Measurements from ENCODE around the gene LPCAT2.

Gene LPCAT2

GRCh38 chr16:55559933-55560516, 51.2 kb downstream of the LPCAT2 start:
- no peak for DNase-seq

- no peak for DNase-seq
These were observed 52.5 kb downstream of the LPCAT2 start for GRCh38 chr16:55561319-55561848.

- no peak for DNase-seq
These were observed 54.1 kb downstream of the LPCAT2 start for GRCh38 chr16:55562936-55563335.

GRCh38 chr16:55563797-55564196, 54.9 kb downstream of the LPCAT2 start:
- DNase-seq: no peak

GRCh38 chr16:55565086-55565485, 56.2 kb downstream of the LPCAT2 start:
- DNase-seq: no peak

GRCh38 chr16:55566432-55567175, 57.7 kb downstream of the LPCAT2 start, which contains the start of gene CAPNS2:
Gene CAPNS2 (plus strand): TSS chr16:55566684. CDS start chr16:55566757, 73 bp downstream.
- DNase-seq: no peak

- DNase-seq: no peak
These were observed 58.5 kb downstream of the LPCAT2 start for GRCh38 chr16:55567382-55567781.

- no peak for DNase-seq
These were observed 59.3 kb downstream of the LPCAT2 start for GRCh38 chr16:55568207-55568606.

GRCh38 chr16:55569025-55569424, 60.2 kb downstream of the LPCAT2 start:
- DNase-seq: no peak

- DNase-seq: no peak
These were observed 61.3 kb downstream of the LPCAT2 start for GRCh38 chr16:55570159-55570558.

- no peak for DNase-seq
These were observed 62.5 kb downstream of the LPCAT2 start for GRCh38 chr16:55571191-55571897.

- no peak for DNase-seq
These were observed 63.6 kb downstream of the LPCAT2 start for GRCh38 chr16:55572439-55572838.

GRCh38 chr16:55574811-55575210, 65.9 kb downstream of the LPCAT2 start:
- DNase-seq: no peak

- DNase-seq: no peak
These were observed 66.6 kb downstream of the LPCAT2 start for GRCh38 chr16:55575496-55575895.

GRCh38 chr16:55576384-55576783, 67.5 kb downstream of the LPCAT2 start:
- no peak for DNase-seq

GRCh38 chr16:55577887-55578286, 69.0 kb downstream of the LPCAT2 start:
- no peak for DNase-seq

- no peak for DNase-seq
These were observed 76.8 kb downstream of the LPCAT2 start for GRCh38 chr16:55585631-55586030.

- no peak for DNase-seq
These were observed 79.9 kb downstream of the LPCAT2 start for GRCh38 chr16:55588799-55589198.

- DNase-seq: no peak
These were observed 83.4 kb downstream of the LPCAT2 start for GRCh38 chr16:55592306-55592705.

- DNase-seq: no peak
These were observed 89.1 kb downstream of the LPCAT2 start for GRCh38 chr16:55597928-55598327.

GRCh38 chr16:55605754-55606336, 97.0 kb downstream of the LPCAT2 start:
- DNase-seq: no peak

GRCh38 chr16:55613613-55614335, 104.9 kb downstream of the LPCAT2 start:
- DNase-seq: no peak

- no peak for DNase-seq
These were observed 106.2 kb downstream of the LPCAT2 start for GRCh38 chr16:55615071-55615470.
